Thyroid gland (tissue), 4 donors: ENCODE measurements around the gene IREB2. TPM values are rescaled to one million over a fixed set of nuclear protein-coding genes. Genes with fewer than 3 reads are reported as not detected.

Experiments
- DNase-seq, 2 donors: peaks; one replicate each; pipeline ENCODE4 v3.0.0-alpha.2; 2019
- H3K27ac ChIP-seq, 3 donors: fragments of 200-600 bp; sonication (generic); 1 replicate in 2 of 3; 2 replicates in 1 of 3; pipeline ENCODE4 v1.5.1; 2016 to 2019; ENCODE audit warnings: mild to moderate bottlenecking in 1 of 3, moderate library complexity in 1 of 3
- H3K27me3 ChIP-seq: fragments of 200-600 bp; sonication (generic); one replicate; pipeline ENCODE4 v1.5.1; 2019
- H3K36me3 ChIP-seq, 2 donors: fragments of 200-600 bp; sonication (generic); one replicate each; pipeline ENCODE4 v1.5.1; 2016 to 2019
- H3K4me1 ChIP-seq, 2 donors: fragments of 200-600 bp; sonication (generic); one replicate each; pipeline ENCODE4 v1.5.1; 2017 to 2019
- H3K4me3 ChIP-seq, 3 donors: fragments of 200-600 bp; sonication (generic); replicated peaks in 1 of 3; 1 replicate in 2 of 3; 2 replicates in 1 of 3; pipeline ENCODE4 v1.5.1; 2016; ENCODE audit warnings: mild to moderate bottlenecking in 1 of 3
- H3K9me3 ChIP-seq: fragments of 200-600 bp; sonication (generic); one replicate; pipeline ENCODE4 v1.5.1; 2017
- POLR2A ChIP-seq, 2 donors: fragments of 450-650 bp; IDR thresholded peaks; one replicate each; pipeline ENCODE4 v1.6.1; 2017; ENCODE audit warnings: antibody characterized with exemption in 2 of 2, mild to moderate bottlenecking in 2 of 2, moderate library complexity in 1 of 2
- WGBS, 2 donors: methylation state at CpG; one replicate each; pipeline ENCODE4 v1.1.5; 2017; 5-methylcytosine and 5-hydroxymethylcytosine counted together
- intact Hi-C: fragments of 100-400 bp; cut with DNase I; formaldehyde crosslinking; loops from one replicate; pipeline ENCODE4 v1.15.1; 2023
- total RNA-seq, 4 donors: library from RNA; depleted of rRNA; stranded (reverse); fragments of >200 nt; gene quantifications; one replicate each; pipeline ENCODE4 v1.2.3, GENCODE V29; 2016
- TF ChIP-seq, protein P1 (sequence below), 6 experiments: fragments of 200-600 bp in 3 of 6; fragments of 450-650 bp in 3 of 6; sonication (generic) in 3 of 6; IDR thresholded peaks; one replicate each; pipeline ENCODE4 v1.5.1; 2016 to 2019; ENCODE audit warnings: antibody characterized with exemption in 6 of 6, mild to moderate bottlenecking in 2 of 6, inconsistent platforms in 1 of 6, moderate library complexity in 1 of 6

The IREB2 gene
- total RNA-seq, 4 donors from 2014 or later = 40.7 to 71.5 (median 51.0) TPM

DNA sequence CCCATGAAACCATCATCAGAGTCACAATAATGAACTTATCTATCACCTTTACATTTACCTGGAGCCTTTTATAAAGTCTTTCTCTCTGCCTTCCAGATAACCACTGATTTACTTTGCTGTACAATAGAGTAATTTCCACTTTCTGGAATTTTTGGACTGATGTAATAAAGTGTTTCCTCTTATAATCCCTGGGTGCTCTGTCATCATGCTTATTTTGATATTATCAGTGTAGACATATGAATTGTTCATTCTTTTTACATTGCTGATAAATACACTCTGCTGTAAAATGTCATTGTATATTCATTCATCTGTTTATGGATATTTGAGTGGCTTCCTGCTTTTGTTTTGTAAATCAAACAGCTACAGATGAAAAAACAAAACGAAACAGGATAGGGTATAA lies 27.0 kb upstream of the IREB2 start:
- Histone ChIP-seq H3K9me3 (no peaks in the 10 kb centered on the region), H3K27me3 (no peaks in the 10 kb centered on the region), H3K4me1 (peaks cover 0 to under 1% of the 10 kb centered on the region in 2 donors), H3K36me3 (no peaks in the 10 kb centered on the region), H3K27ac (no peak overlapping the region), H3K4me3 (no peak overlapping the region)
- WGBS, 2 donors = 54 to 73% methylated on average over 1 of the region's 1 CpG
- intact Hi-C loops = no loop called here
- TF ChIP-seq POLR2A (IDR thresholded peaks at IDR 0.05) = no peak
- TF ChIP-seq, protein P1, sequence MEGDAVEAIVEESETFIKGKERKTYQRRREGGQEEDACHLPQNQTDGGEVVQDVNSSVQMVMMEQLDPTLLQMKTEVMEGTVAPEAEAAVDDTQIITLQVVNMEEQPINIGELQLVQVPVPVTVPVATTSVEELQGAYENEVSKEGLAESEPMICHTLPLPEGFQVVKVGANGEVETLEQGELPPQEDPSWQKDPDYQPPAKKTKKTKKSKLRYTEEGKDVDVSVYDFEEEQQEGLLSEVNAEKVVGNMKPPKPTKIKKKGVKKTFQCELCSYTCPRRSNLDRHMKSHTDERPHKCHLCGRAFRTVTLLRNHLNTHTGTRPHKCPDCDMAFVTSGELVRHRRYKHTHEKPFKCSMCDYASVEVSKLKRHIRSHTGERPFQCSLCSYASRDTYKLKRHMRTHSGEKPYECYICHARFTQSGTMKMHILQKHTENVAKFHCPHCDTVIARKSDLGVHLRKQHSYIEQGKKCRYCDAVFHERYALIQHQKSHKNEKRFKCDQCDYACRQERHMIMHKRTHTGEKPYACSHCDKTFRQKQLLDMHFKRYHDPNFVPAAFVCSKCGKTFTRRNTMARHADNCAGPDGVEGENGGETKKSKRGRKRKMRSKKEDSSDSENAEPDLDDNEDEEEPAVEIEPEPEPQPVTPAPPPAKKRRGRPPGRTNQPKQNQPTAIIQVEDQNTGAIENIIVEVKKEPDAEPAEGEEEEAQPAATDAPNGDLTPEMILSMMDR (IDR thresholded peaks at IDR 0.05) = no peak
- DNase-seq = no peak

DNA sequence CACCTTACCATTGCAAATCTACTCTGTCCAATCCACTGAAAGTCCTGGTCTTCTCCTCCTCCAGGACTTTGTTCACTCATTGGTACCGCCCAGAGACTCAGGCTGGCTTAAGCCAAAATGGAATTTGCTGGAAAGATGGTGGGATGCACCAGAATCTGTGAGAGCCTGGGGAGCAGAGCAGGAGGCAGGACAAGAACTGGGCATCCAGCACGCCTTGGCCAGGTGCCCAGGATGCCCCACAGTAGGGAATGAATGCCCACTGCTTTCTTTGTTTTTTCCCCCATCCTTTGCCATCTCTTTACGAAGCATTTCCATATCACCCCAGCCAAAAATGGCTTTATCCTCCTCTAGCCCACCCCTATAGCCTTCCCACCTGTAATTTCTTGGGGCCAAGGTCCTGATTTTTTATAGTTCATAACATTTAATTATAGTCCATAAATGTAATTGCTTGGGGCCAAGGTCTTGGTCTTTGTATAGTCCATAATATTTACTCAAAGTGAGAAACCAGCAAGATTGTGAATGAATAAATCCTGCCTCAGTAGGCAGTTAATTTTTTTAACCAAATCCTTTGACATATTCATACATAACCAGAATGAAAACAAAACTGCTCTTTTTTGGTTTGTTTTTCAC lies 23.3 kb upstream of the IREB2 start:
- DNase-seq = no peak
- H3K4me3 ChIP-seq = no peak overlapping the region
- TF ChIP-seq POLR2A (IDR thresholded peaks at IDR 0.05) = no peak
- TF ChIP-seq, protein P1 (IDR thresholded peaks at IDR 0.05) = no peak
- no peaks in the 10 kb centered on the region for H3K9me3 ChIP-seq
- H3K36me3 ChIP-seq = no peaks in the 10 kb centered on the region
- no peaks in the 10 kb centered on the region for H3K27me3 ChIP-seq
- WGBS, 2 donors = 86 to 92% methylated on average over 3 of the region's 3 CpGs
- intact Hi-C loops = no loop called here
- H3K4me1 ChIP-seq = peaks cover 0 to 7% of the 10 kb centered on the region in 2 donors
- H3K27ac ChIP-seq = no peak overlapping the region

DNA sequence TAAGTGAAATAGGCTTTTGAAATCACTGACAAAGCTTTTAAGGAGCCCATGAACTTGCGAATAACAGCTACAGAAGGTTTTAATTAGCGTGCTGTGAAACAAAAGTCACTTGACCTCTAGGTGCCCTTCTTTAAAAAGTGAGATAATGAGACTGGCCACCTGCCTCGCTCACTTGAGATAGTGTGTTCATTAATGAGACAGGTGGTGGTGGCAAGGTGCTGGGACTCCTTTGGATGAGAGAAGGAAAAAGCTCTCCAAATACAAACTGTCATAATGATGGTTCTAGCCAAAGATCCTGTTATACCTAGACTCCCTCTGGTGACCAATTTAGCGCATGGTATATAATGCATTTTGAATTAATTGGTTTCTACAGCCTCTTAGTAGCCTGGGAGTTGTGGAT lies 22.7 kb upstream of the IREB2 start:
- H3K27me3 ChIP-seq = no peaks in the 10 kb centered on the region
- TF ChIP-seq, protein P1 (IDR thresholded peaks at IDR 0.05) = peak in 4 of 6 experiments; percentile 9 to 23 (median 20)
- no peak for TF ChIP-seq POLR2A (IDR thresholded peaks at IDR 0.05)
- no peak for DNase-seq
- H3K4me3 ChIP-seq = no peak overlapping the region
- WGBS, 2 donors = 72 to 77% methylated on average over 4 of the region's 4 CpGs
- H3K36me3 ChIP-seq = no peaks in the 10 kb centered on the region
- H3K9me3 ChIP-seq = no peaks in the 10 kb centered on the region
- H3K27ac ChIP-seq = no peak overlapping the region
- peaks cover 0 to 7% of the 10 kb centered on the region in 2 donors for H3K4me1 ChIP-seq
- intact Hi-C loops = no loop called here

DNA sequence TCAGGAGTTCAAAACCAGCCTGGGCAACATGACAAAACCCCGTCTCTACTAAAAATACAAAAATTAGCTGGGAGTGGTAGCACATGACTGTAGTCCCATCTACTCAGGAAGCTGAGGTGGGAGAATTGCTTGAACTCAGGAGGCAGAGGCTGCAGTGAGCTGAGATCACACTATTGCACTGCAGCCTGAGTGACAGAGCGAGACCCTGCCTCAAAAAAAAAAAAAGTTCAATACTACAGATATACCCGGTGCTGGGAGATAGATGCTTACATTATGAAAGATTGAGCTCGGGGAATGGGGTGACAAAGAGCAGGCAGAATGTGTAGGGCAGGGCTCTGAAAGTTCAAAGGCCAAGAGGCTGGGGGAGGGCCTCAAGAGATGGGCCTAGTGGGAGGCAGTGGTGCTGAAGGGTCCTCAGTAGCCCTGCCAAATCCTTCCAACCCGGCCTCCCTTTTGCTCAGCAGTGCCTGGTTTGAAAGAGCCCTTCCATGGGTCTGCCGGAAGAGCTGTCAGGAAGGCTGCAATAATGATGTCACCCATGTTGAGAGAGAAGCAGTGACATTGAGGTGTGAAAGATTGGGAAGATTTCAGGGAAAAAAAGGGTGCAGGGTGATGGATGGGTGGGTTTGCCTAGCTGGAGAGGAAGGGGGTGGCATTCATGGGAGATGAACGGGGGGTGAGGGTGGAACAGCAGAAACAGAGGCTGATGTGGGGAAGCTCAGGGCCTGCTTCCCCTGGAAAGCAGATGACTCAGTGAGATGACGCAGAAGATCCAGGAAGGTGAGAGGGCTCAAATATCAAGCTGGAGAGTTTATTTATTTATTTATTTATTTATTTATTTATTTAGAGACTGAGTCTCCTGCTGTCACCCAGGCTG lies 20.0 kb upstream of the IREB2 start:
- intact Hi-C loops = no loop called here
- TF ChIP-seq, protein P1 (IDR thresholded peaks at IDR 0.05) = no peak
- no peak for TF ChIP-seq POLR2A (IDR thresholded peaks at IDR 0.05)
- DNase-seq = no peak

DNA sequence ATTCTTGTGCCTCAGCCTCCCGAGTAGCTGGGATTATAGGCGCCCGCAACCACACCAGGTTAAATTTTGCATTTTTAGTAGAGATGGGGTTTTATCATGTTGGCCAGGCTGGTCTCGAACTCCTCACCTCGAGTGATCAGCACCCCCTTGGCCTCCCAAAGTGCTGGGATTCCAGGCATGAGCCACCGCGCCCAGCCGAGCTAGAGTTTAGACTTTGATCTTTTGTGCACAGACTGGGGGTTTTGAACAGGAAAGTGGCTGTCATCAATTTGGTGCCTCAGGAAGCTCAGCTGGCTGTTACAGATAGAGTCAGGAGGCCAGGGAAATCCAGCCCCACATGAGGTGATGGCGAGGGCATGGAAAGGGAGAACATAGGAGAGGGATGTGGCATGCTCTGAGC lies 19.3 kb upstream of the IREB2 start:
- TF ChIP-seq, protein P1 (IDR thresholded peaks at IDR 0.05) = no peak
- TF ChIP-seq POLR2A (IDR thresholded peaks at IDR 0.05) = no peak
- Histone ChIP-seq H3K9me3 (no peaks in the 10 kb centered on the region), H3K36me3 (no peaks in the 10 kb centered on the region), H3K4me3 (no peak overlapping the region), H3K27me3 (no peaks in the 10 kb centered on the region), H3K27ac (no peak overlapping the region), H3K4me1 (peaks cover 0 to 7% of the 10 kb centered on the region in 2 donors)
- WGBS, 2 donors = 80 to 83% methylated on average over 9 of the region's 9 CpGs
- no peak for DNase-seq
- intact Hi-C loops = no loop called here

More for the DNA sequence above, 20.0 kb upstream of the IREB2 start:
- H3K4me3 ChIP-seq = no peak overlapping the region
- no peaks in the 10 kb centered on the region for H3K36me3 ChIP-seq
- H3K27me3 ChIP-seq = no peaks in the 10 kb centered on the region
- 83 to 86% methylated on average over 8 of the region's 8 CpGs for WGBS, 2 donors
- no peak overlapping the region for H3K27ac ChIP-seq
- peaks cover 0 to 7% of the 10 kb centered on the region in 2 donors for H3K4me1 ChIP-seq
- no peaks in the 10 kb centered on the region for H3K9me3 ChIP-seq
